HG03064 (cell line): ENCODE measurements around the gene MVD.

ENCODE experiments used
- ATAC-seq: cut with Tn5 transposase; IDR thresholded peaks from one replicate; pipeline ENCODE4 v1.9.1; 2021; ENCODE audit warnings: low read depth; ENCODE audit not compliant: unreplicated experiment

The MVD gene

DNA sequence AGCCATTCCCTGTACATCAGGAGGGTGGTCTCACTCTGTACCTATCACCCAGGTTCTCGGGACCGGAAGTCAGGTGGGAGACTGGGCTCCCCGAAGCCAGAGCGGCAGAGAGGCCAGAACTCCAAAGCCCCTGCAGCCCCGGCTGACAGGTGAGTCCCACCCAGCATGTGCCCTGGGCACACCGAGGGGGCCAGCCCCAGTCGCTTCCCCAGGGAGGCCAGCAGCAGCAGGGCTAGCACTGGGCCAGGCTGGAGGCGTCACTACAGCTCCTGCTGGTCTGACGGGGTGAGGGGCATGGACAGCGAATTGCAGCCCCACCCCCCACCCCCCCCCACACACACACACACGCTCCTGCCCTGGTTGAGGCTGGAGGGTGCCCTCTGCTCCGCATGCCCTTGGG, 32.5 kb downstream of the MVD start:
- no peak for ATAC-seq

DNA sequence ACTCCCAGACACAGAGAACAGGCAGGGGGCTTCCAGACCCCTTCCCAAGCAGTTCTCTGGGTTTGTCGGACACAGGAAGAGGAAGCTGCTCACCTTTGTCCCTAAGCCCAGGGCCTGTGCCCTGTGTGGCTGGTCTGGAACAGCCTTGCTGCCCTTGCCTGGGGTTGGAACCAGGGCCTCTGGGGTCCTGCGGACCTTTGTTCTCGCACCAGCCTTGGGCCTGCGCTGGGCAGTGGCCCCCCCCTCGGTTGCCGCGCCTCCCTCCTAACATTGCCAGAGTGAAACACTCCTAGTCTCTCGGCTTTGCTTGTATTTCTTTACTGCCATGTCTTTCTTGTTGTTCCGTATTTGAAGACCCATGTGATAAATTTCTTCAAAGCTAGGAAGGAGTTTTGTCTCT, 33.1 kb downstream of the MVD start:
- ATAC-seq = no peak

DNA sequence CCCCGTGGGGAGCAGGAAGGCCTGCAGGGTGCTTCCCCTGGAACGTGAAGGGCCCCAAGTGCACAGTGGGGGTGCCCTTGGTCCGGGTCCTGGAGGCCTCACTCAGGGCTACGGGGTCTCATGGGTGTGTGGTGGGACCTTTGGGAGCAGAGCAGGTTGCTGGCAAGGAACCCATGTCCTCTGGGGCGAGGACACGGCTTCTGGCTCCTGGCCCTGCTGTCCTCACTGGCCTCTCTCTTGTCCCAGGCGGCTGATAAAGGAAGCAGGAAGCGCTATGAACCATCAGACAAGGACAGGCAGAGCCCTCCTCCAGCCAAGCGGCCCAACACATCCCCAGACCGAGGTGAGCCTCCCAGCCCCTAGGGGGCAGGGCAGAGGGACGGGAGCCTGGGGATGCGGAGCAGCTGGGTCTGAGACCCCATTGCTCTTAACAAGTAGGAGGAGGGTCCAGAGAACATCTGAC, 34.3 kb downstream of the MVD start:
- no peak for ATAC-seq

DNA sequence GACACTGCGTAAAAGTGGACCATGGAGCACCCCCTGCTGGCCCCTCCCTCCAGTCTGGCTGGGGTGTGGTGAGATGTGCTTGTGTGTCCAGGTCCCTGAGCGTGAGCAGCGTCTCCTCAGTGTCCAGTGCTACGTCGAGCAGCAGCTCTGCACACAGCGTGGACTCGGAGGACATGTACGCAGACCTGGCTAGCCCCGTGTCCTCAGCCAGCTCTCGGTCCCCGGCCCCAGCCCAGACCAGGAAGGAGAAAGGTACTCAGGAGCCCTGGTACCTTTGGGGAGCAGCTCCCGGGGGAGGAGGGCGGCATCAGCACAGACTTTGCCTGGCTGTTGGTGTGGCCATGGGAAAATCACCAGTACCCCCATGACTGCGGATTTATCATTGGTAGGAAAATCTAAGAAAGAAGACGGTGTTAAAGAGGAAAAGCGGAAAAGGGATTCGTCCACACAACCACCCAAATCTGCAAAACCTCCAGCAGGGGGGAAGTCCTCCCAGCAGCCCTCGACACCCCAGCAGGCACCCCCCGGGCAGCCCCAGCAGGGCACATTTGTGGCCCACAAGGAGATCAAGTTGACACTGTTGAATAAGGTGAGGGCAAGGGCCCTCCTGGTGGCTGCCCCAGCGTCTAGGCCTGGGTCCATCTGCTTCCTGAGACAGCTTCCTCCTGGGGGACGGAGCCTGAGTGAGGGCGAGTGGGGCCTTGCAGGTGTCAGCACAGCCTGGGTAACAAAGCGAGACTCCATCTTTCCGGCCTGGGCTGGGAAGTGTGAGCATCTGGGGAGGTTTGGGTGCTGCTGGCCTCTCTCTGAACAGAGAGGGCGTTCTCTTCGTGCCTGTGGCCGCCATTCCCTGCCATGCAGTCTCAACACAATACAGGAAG, 35.1 kb downstream of the MVD start:
- ATAC-seq = no peak

DNA sequence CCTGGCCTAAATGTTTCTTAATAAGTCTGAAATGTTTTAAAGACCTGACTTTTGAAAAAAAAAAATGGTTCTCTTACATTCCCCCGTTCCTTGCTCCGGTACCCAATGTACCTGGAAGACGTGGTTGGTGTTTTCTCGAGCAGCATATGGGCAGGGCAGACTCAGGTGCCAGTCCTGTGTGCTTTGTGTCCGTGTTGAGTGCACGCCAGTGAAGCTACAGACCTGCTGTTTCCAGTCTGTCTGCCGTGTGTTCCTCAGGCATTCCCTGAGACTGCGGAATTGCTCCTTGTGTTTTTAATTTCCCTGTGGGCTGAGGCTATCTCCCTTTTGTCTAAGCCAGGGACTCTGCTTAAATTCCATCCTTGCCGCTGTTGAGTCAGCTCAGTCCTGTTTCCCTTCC, 36.2 kb downstream of the MVD start:
- no peak for ATAC-seq

DNA sequence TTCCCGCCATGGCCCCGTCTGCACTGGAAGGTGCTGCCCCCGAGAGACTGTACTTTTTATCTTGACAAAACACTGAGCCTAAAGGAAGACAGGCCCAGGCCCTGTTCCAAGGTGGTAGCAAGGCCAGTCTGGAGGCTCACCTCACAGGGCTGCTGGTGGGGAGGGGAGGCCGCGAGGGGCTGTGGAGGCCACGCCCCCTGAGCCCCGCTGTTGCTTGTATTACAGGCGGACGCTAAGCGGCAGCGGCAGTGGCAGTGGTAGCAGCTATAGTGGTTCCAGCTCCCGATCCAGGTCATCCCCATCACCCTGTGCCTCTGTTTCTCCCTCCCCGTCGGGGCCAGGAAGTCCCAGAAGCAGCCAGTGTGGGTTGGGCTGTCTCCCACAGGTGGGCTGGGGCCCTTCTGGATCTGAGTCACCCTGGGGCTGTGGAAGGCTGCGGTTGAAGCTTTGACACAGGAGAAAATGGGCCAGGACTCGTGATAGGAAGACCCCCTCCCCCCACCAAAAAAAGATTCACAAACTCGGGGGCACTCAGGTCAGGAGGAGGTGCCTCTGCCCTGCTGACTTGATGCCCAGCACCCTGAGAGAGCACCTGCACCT, 37.8 kb downstream of the MVD start:
- ATAC-seq = no peak

DNA sequence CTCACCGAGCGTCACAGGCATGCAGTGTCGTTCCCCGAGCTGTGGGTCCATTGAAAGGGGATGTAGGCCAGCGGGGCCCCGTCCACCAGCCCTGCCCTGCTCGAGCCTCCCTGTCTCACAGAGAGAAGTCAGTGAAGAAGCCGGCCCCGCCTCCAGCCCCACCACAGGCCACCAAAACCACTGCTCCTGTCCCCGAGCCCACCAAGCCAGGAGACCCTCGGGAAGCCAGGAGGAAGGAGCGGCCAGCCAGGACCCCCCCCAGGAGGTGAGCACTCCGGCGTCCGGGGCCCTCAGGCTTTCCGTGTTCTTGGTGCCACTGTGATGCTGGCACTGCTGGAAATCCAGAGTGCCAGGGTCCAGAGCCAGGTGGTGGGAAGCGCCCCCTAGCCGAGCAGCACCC, 38.4 kb downstream of the MVD start:
- no peak for ATAC-seq

DNA sequence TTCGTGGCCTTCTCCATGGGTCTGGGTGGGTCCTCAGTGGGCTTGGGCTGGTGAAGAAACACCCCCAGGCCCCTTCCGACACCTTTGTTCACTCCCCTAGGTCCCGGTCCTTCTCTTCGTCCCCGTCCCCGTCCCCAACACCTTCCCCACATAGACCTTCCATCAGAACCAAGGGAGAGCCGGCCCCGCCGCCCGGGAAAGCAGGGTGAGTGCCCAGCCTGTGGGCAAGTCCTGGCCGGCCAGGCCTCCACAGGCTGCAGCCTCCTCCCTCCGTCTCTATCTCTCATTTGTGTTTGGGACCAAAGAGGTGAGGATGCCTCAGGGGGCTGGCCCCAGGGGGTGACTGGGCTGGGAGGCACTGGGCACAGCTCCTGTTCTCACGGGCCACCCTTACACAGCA, 39.0 kb downstream of the MVD start:
- ATAC-seq = no peak

DNA sequence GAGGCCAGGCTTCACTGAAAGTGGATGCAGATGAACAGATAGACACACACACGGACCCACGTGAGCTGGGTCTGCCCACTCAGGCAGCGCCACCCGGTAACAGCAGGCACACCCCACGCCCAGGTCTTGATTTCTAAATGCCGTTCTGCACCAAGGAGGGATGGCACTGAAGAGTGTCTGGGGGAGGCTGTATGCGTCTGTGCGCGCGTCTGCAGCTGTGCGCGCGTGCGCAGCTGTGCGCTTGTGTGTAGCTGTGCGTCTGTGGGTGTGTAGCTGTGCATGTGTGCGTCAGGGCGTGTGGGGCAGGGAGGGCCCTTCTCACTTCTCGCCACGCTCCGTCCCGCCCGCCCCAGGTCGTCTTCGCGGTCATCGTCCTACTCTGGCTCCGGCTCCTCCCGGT, 40.0 kb downstream of the MVD start:
- no peak for ATAC-seq

DNA sequence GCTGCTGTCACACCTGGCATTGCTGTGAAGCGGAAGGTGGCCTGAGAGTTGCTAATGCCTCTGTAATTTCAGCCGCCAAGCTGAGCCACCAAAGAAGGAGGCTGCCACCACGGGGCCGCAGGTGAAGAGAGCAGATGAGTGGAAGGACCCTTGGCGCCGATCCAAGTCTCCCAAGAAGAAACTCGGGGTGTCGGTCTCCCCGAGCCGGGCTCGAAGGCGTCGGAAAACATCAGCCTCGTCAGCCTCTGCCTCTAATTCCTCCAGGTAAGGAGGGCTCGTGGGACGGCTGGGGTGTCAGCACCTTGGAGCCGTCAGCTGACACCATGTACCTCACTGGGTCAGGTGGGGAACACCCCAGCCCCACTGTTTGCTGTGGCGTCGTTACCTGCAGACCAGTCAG, 40.8 kb downstream of the MVD start:
- no peak for ATAC-seq

DNA sequence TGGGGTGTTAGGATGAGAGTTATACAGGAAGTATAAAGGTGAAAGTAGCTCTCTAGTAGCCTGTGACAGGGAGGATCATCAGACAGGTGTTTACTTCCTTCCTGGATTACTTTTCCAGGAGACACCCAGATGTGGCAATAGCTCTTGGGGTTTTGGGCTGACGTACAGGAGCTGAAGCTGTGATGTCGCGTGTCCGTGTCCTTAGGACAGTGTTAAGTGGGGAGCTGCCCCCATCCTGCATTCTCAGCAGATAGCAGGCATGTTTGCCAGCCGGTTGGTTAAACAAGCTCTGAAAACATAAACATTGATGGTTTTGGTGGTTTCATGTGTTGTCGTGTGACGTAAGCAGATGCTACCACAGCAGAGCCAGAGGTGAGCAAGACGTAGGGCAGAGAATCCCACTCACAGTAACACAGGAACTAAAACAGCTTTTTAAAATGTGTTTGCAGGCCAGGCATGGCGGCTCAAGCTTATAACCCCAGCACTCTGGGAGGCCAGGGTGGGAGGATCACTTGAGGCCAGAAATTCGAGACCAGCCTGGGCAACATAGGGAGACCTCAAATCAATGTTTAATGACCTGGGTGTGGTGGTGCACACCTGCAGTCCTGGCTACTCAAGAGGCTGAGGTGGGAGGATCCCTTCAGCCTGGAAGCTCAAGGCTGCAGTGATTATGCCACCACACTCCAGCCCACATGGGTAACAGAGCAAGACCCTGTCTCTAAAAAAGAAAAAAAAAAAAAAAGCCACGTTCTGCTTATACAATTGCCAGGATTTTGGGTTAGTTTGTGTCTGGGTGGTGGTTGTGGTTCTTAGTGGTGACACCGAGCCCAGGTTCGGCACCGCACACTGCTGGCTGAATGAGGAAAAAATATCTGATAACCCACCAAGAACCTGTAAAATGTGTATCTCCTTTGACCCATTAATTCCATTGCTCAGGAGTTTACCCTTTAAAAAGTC, 42.8 kb downstream of the MVD start:
- no peak for ATAC-seq

DNA sequence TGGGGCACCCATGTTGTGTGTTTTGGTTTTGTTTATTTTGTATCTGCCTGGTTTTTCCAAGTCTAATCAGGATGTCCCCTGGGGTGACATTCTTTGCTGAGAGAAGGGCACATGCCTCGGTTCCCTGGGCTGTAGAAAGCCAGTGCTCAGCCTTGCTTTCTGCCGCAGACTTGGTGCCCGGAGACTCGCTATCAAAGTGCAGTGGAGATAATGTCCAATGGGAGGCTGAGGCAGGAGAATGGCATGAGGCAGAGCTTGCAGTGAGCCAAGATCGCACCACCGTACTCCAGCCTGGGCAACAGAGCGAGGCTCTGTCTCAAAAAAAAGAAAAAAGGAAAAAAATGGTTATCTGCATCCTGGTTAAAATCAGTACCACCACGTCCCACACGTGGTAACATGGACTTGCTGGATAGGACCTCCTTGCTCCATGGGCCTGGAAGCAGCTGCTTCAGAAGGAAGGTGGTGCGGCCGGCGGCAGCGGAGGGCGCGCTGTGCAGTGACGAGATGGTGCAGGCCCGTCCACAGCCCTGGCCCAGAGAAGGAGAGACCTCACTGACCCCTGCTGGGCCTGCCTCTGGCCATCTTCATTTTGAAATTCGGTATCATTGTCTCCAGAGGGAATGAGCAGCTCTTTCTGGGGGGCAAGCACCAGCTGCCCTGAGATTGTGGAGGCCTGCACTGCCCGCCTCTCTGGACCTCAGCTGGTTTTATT, 43.8 kb downstream of the MVD start:
- no peak for ATAC-seq

DNA sequence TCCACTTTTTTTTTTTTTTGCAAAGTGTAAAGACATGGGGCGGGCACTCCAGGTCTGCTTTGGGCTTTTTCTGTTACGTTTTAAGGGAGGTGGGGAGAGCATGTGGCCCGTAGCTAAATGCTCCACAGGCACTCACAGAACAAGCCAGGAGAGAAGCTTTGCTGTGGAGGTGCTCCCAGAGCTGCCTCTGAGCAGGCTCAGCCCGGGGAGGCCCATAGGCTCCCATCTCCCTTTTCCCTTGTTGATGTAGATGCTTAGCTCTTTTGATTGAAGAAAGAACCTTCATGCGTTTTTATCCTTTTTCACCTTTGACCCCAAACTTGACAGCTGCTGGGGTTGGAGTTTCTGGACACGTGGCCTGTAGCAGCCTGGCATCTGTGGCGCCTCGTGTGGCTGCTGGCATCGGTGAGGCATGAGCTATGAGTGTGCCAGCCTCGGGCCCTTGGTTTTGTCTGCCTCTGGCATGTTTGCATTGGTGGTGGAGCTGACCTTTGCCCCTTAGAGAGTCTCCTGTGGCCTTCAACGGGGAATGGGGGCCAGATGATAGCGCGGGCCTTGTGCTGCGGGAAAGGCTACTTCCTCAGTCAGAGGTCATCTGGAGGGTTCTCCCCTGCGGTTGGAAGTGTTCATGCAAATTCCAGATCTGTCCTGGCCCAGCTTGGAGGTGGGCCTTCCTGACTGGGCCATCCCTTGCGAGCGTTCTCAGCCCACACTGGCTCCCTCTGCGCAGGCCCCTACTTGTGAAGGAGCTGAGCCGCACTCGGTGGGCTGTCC, 44.5 kb downstream of the MVD start:
- ATAC-seq = no peak

DNA sequence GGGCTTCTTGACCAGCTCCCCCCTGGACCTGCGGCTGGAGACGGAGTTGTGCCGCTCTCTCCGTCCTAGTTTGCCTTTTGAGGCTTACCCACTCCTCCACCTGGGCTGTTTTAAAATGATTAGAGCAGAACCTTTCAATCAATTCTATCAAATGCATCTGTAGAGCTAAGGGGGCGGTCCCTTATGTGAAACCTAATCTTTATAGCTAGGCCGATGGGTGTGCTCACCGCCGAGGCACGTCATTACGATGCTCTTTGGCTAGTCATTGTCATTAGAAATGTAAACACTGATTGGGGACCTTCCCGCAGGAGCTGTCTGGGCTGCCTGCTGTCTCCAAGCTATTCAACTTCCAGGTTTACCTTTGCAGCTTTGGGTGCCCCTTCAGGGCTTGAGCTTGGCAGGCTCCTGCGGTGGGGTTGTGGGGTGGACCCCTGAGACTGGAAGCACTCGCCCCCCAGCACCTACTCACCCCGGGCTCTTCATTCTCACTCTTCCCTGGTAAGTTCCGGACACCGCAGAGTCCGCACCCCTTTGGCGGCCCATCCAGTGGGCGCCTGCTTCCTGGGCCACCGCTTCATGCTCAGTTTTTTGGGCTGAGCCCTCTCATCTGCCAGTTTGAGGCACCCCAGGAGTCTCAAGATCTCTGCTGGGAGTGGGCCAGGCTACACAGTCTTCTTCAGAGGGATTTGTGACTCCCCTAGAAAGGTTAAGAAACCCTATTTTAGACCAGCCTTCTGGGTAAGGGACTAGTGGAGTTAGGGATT, 45.4 kb downstream of the MVD start:
- ATAC-seq = no peak

DNA sequence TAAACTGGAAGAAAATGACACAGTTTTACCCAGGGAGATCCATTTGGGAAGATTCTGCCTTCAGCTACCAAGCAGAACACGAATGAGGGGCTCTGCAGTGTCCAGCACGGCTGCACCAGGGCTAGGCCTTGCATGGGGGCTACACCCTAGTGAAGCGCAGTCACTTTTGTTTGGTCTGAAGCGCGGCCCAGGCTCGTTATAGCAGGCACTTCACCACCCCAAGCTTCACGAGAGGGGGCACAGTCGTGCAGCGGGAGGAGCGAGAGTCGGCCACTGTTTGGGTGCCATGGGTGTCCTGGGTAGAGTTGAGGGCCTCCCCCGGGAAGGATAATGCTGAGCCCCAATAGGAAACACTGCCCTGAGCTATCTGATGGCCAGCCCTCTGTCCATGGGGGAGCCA, 46.2 kb downstream of the MVD start:
- no peak for ATAC-seq

DNA sequence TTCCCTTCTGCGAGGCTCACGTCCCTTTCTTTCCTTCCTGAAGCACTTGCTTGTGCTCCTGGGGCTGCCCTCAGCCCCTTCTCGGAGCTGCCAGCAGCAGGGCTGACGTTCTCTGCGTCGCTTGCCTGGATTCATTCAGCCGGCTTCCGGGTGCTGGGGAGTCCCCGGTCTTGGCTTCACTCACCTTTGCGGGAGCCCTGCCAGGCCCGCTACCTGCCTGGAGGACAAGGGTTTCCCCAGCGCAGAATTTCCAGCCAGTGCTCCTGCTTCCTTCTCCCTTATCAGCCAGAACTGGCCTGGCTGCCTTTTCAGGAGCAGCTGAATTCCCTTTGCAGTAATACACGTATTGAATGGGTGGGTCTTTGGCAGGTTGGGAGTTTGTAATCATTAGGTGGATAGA, 46.6 kb downstream of the MVD start:
- ATAC-seq = no peak

DNA sequence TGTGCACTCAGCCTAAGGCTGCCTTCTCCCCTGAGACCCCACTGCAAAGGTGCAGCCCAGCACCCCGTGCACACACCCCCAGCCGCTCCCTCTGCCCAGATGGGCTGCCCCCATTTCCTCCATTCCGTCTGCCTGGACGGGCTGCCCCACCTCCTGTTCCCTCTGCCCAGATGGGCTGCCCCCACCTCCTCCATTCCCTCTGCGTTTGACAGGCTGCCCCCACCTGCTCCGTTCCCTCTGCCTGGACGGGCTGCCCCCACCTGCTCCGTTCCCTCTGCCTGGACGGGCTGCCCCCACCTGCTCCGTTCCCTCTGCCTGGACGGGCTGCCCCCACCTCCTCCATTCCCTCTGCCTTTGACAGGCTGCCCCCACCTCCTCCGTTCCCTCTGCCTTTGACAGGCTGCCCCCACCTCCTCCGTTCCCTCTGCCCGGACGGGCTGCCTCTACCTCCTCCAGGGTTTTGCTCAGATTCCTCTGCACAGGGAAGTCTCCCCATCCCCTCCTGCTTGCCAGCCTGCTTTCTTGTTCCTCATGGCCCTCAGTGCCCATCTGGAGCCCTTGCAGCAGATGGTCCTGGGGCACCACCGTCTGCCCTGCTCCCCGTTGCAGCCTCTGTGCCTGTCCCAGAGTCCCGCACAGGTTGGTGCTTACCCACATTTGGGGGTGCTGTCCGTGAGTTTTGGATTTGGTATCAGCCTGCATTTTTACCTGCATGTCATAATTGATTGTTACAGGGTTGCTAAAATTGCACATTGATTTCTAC, 47.9 kb downstream of the MVD start:
- no peak for ATAC-seq
